GM21390 (cell line): ENCODE data around the gene AEBP1.

Experiments used
- ATAC-seq: cut with Tn5 transposase; IDR thresholded peaks from one replicate; pipeline ENCODE4 v1.9.1; 2021; ENCODE audit not compliant: unreplicated experiment

AEBP1 gene

DNA sequence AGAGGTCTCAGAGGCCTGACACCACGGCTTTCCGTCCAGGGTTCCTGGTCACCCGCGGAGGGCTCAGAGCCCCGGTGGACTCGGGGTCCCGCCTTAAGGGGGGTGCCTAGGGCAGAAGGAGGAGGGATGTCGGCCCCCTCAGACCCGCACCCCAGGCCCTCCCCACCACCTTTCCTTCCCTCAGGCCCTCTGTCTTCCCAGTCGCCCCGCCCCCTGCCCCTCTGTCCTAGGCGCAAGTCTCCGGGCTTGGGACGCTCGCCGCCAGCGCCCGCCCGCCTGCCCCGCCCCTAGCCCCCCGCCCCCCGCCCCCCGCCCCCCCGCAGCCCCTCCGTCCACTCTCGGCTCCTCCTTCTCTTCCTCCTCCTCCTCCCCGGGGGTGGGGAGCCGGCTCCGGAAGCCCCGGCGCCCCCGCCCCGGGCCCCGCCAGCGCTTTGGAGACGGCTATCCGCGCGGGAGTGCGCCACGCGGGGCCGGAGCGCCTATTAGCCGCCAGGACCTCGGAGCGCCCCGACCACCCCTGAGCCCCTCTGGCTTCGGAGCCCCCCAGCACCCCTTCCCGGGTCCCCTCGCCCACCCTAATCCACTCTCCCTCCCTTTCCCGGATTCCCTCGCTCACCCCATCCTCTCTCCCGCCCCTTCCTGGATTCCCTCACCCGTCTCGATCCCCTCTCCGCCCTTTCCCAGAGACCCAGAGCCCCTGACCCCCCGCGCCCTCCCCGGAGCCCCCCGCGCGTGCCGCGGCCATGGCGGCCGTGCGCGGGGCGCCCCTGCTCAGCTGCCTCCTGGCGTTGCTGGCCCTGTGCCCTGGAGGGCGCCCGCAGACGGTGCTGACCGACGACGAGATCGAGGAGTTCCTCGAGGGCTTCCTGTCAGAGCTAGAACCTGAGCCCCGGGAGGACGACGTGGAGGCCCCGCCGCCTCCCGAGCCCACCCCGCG lies at the start of gene AEBP1:
TSS of gene AEBP1 (plus strand) at position 423 of the 937 bp plus-strand sequence. CDS start at position 744, 321 bp downstream.
- no peak for ATAC-seq

DNA sequence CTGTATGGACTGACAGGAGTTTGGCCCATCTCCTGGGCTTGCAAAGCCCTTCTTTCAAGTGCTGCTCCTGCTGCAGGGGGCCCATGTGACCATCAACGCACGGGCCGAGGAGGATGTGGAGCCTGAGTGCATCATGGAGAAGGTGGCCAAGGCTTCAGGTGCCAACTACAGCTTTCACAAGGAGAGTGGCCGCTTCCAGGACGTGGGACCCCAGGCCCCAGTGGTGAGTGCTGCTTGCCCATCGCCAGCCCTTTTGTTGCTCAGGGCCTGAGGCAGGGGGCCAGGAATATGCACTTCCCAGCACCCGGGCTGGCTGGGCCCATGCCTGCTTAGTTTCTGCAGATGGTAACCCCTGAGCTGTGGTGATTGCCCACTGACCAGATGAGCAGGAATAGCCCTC lies 47.5 kb upstream of the AEBP1 start:
- ATAC-seq = no peak

DNA sequence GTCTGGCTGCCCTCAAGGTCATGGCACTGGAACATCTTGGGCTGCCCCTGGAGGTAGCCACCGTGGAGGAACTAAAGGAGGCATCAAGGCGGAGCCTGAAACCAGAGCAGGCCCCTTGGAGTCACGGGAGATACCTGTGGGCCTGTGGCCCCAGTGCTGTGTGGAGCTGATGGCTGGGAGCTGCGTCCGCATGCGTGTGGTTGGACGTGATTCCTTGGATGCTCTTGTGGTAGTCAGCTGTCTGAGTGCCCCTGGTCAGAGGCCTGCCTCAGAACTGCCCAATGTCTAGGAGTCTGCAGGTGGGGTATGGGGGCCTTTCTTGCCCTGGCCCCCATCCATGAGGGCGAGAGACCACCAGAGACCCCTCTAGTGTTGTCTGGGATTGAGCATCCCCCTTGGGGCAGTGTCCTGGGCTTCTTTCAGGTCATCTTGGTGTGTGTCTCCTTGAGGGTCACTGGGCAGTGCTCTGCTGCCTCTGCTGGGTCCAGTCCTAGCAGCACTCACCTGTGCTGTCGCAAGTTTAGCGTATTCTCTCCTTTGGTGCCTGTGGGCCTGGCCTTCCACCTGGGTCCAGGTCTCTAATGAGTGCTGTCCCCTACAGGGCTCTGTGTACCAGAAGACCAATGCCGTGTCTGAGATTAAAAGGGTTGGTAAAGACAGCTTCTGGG lies 46.8 kb upstream of the AEBP1 start:
- no peak for ATAC-seq

DNA sequence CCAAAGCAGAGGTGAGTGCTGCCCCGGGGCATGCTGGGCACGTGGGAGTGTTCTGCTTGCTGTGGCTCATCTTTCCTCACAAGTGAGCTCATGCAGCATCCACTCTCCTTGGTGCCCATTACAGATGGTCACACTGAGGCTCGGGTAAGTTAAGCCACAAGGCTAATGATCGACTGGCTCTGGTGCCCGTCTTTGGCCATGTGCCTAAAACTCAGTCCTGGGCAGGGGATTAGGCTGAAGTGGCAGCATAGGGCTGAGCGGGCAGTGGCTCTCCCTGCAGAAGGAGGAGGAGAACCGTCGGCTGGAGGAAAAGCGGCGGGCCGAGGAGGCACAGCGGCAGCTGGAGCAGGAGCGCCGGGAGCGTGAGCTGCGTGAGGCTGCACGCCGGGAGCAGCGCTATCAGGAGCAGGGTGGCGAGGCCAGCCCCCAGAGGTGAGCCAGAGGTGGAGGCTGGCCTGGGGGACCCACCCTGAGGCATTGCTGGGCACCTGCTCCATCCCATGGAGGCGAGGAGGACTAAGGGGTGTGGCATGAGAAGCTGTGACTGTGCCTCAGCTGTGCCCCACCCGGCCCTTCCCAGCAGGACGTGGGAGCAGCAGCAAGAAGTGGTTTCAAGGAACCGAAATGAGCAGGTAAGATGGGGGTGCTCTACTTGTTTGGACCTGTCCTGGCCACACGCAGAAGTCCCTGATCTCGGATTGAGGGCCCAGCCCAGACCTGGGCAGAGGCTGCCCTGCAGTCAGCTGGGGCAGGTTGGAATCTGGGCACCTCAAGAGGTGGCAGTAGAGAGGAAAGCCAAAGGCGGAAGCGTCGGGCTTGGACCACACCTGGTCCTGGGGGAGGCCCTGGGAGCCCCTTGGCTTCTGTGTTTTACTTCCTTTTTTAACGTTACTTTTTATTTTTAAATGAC lies 46.0 kb upstream of the AEBP1 start:
- ATAC-seq = no peak

DNA sequence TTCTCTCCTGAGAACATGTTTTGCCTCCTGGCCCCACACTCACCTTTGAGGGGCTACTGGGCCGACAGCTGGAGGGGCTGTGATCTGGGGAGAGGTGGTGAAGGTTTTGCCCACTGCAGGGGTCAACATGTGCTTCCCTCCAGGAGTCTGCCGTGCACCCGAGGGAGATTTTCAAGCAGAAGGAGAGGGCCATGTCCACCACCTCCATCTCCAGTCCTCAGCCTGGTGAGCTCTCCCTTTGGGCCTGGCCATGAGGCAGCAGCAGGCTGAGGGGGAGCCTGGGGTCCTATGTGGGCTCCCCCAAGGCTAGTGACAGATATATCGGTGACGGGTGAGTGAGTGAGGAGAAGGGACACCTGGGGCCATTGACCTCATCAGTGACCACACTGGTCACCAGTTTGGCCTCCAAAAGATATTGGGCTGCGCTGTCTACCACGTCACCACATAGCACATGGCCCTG lies 45.4 kb upstream of the AEBP1 start:
- no peak for ATAC-seq

DNA sequence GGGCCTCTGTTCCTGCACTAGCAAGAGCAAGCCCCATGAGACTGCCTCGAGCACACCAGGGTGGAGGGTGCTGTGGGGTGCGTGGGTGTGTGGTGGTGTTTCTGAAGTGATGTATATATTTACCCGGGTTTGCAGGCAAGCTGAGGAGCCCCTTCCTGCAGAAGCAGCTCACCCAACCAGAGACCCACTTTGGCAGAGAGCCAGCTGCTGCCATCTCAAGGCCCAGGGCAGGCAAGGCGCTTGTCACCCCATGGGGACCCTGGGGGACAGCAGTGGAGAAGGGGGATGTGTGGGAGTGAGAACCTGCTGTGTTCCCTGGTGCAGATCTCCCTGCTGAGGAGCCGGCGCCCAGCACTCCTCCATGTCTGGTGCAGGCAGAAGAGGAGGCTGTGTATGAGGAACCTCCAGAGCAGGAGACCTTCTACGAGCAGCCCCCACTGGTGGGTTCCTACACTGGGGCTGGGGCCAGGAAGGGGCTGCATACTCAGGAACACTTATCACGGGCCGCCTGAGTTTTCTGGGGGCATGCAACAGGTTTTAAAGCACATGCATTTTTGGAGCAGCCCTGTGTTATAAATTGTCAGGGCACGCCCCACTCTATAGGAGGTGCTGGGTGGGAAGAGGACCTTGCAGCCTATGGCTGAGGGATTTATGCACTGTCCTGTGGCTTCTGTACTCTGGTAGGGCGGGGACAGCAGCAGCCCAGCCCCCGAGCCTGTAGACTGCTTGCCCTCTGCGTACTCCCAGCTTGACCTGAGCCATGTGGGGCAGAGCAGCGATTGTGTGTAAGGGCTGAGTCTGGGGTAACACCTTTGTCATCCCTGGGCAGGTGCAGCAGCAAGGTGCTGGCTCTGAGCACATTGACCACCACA lies 44.7 kb upstream of the AEBP1 start:
- peak; percentile 50 for ATAC-seq

DNA sequence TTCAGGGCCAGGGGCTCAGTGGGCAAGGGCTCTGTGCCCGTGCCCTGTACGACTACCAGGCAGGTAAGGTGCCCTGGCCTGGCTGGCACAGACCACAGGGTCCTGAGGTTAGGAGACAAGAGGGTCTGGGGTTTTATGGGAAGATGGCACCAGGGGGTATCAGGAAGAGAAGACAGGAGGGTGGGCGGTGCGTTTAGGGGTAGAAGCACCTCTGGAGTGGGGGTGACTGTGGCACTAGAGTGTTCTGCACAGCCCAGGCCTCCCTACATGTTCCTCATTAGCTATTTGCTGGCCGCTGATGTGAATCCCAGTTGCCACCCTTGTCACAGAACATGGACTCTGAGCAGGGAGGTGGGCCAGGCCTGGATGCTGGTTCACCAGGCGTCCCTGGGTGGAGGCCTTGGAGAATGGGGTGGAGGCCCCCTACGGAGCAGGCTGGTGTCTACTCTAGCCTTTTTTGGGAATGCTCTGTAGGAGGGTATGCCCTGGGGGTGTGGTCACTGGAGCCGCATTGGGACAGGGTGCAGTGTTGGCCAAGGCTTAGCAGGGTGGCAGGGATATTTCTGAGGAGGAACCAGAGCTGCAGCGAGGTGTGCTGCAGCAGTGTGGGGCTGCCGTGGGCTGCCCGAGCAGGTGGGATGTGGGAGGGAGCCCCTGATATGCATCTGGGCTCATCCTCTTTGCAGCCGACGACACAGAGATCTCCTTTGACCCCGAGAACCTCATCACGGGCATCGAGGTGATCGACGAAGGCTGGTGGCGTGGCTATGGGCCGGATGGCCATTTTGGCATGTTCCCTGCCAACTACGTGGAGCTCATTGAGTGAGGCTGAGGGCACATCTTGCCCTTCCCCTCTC lies 43.8 kb upstream of the AEBP1 start:
- no peak for ATAC-seq

DNA sequence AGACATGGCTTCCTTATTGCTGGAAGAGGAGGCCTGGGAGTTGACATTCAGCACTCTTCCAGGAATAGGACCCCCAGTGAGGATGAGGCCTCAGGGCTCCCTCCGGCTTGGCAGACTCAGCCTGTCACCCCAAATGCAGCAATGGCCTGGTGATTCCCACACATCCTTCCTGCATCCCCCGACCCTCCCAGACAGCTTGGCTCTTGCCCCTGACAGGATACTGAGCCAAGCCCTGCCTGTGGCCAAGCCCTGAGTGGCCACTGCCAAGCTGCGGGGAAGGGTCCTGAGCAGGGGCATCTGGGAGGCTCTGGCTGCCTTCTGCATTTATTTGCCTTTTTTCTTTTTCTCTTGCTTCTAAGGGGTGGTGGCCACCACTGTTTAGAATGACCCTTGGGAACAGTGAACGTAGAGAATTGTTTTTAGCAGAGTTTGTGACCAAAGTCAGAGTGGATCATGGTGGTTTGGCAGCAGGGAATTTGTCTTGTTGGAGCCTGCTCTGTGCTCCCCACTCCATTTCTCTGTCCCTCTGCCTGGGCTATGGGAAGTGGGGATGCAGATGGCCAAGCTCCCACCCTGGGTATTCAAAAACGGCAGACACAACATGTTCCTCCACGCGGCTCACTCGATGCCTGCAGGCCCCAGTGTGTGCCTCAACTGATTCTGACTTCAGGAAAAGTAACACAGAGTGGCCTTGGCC lies 43.0 kb upstream of the AEBP1 start:
- ATAC-seq = no peak

DNA sequence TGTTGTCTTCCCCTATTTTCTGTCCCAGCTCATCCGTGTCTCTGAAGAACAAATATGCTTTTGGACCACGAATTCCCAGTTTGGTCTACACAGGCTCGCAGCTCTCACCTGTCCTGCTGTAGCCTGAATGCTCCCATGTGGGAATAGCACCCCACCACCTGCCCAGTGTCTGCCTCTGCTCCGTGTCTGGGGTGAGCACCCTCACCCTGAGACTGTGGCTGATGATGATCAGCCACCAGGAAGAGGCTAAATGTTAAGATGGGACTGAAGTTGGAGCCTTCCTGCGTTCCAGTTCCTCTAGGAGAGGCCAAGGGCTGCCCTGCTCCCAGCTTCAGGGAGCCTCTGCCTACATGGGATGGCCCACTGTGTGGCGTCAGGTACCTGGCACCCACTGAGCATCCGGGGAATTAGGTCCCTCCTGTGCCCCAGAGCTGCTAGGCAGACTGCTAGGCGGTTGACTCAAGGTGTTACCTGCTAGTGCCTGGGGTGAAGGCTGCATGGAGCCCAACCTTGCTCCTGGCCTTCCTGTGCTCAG lies 42.4 kb upstream of the AEBP1 start:
- no peak for ATAC-seq

DNA sequence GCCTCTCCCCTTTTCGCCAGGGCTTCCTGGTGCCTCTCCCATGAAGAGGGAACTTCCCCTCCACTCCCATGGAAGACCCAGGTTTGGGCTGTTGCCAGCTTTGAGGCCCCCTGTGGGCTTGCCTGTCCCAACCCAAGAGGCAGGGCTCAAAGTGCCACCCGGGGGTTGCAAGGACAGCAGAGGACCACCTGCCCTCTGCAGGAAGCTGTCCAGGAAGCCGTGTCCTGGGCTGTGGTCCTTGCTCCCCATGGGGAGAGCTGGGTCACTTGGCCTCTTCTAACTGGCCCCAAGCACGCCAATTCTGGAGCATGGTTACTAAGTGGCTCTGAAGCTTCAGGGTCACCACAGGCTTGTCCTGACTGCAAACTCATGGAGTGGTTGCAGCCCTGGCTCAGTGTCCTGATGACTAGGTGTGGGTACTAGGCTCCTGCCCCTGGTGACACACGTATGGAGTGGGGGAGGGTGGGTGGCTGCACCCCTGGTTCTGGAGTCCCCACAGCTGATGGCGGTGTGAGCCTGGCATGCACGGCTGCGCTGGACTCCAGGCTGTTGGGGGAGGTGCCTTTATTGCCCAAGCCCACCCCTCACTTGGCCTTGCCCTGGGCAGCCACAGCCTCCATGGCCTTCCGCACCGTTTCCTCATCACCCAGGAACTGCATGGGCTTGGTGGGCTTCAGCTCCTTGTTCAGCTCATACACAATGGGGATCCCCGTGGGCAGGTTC lies 41.8 kb upstream of the AEBP1 start:
- no peak for ATAC-seq

DNA sequence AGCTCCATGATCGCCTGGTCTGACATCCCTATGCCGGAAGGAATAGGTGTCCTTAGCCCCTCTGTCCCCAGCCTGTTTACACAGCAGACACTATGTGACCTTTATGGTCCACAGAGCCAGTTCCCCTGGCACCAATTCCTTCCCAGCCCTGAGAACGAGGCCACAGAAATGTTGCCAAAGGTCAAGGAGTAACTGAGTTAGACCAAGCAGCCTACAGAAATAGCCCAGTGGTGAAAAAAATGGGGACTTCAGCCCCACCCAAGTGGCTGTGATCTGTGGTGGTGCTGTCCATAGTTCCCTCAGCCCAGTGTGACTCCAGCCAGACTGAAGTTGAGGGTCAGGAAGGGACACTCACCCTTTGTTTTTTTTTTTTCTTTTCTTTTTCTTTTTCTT lies 41.2 kb upstream of the AEBP1 start:
- ATAC-seq = no peak

DNA sequence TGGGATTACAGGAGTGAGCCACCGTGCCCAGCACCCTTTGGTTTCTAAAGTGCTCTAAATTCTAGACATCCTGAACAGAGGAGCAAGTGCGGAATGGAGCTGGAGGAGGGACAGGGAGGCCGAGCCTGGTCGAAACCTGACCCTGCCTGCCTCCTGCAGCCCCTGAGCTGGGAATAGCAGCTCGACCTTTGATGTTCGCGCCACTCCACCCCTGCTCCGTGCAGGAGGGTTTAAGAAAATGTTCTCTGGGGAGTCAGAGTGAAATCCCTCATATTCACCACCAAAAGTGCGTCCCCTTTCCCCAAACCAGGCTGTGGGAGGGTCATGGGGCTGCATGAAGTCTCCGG lies 40.6 kb upstream of the AEBP1 start:
- ATAC-seq = no peak

DNA sequence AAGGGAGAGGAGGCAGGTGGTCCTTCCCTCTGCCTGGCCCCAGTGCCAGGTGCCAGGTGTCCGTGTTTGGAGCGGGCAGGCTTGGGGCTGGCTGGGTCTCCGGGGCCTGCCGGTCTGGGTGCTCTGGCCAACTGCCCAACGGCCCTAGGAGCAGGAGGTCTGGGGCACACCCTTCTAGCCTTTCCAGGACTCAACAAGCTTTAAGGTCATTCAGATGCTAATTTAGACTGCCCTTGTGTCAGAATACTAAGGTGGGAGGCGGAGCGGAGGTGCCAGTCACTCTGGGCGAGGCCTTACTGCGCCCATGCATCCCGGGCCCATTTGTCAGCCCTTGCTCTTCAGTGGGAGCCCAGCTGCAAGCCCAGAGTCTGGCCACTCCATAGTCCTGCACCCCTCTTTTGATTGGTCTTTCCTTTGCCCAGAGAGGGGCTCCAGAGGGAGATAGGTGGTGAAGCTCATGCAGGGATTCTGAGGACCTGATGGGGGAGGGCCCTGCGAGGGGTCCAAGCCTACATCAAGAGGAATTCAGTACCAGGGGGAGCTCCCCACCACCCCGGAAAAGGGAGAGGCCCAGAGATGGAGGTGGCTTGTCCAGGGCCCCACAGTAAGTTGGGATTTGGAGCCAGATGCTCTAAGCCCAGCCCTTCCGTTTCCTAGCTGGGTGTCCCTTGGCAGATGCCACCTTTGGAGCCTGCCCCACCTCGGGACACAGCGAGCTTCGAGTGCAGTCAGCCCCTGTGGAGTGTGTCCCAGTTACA lies 40.1 kb upstream of the AEBP1 start:
- no peak for ATAC-seq

DNA sequence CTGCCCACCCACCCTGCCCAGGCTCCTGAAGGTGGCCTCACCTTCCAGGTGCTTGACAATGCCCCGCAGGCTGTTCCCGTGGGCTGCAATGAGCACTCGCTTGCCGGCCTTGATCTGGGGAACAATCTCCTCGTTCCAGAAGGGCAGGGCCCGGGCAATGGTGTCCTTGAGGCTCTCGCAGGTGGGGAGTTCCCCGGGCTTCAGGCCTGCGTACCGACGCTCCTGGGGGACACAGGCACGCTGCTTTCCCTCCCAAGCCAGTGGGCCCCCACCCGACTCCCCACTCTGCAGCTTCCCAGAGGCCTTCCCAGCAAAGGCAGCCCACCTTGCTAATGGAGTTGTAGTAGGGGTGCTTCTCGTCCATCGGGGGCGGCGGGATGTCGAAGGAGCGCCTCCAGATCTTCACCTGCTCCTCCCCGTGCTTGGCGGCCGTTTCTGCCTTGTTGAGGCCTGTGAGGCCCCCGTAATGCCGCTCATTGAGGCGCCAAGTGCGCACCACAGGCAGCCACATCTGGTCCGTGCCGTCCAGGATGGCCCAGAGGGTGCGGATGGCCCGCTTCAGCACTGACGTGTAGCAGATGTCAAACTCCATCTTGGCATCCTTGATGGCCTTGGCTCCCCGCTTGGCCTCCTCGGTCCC lies 39.2 kb upstream of the AEBP1 start:
- ATAC-seq = no peak

DNA sequence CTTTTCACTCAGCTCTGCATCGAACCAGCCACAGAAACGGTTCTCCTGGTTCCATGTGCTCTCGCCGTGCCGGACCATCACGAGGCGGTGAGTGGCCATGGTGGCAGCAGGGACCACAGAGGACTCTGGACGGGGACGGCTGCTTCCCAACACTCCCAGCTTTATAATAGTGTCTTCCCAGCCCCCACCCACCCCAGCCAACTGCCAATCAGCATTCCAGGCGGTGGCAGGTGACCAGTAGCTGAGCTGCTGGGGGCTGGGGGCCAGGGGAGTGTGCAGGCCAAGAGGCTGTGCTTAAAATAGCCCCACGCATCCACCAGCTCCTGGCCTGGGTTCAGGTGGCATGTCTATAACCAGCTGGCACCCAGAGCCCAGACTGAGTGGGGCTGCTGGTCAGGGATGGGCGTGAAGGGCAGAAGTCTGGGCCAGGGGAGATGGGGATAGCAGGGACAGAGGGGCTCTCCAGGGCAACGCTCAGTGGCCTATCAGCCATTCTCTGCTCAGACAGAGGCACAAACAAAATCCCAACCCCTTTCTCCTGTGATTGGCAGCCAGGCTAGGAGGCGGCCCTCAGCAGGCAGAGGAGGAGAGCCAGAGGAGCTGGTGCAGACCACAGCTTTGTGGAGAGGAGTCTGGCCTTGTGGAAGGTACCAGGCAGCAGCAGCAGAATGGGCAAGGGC lies 38.6 kb upstream of the AEBP1 start, which contains the start of gene PGAM2:
TSS of gene PGAM2 (minus strand) at position 137 of the 680 bp plus-strand sequence. CDS start at position 99, 38 bp downstream.
- ATAC-seq = no peak

DNA sequence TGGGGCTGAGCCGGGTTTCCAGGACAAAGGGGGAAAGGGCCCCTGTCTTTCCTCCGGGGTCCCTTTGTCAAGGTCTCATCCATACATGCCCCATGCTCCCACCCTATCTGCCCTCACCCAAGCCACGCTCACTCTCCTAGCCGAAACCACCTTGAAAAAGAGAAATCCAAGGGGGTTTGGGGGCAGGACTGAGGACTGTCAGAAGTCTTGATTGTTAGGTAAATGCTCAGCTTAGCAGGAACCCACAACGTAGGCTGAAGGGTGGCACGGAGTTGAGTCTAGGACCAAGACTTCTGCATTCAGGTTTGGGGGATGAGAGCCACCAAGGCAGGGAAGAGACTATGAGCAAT lies 38.1 kb upstream of the AEBP1 start:
- ATAC-seq = no peak
